ENCODE measurements around the gene ERBB4.

Gene ERBB4

DNA sequence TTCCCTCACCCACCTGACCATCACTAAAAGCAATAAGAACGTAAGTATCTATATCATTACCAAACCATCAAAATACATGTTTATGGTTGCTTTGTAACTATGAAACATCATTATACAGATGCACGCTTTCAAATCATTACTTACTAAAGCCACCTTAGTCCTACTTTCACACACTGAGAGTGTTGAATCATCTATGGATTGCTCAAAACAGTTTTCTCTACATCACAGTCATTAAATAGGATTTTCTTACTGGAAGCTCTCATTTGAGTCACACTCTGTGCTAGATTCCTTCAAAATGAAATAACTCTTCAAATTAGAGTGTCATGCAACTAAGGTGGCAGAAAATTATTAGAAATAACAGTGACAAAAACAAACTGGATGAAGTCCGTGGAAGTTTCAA lies 1103.8 kb downstream of the ERBB4 start:
- Mint-ChIP-seq H3K27ac (no peak overlapping the region), H3K36me3 (no peaks in the 10 kb centered on the region), H3K4me1 (ENCODE audit: low read depth) (no peaks in the 10 kb centered on the region)

DNA sequence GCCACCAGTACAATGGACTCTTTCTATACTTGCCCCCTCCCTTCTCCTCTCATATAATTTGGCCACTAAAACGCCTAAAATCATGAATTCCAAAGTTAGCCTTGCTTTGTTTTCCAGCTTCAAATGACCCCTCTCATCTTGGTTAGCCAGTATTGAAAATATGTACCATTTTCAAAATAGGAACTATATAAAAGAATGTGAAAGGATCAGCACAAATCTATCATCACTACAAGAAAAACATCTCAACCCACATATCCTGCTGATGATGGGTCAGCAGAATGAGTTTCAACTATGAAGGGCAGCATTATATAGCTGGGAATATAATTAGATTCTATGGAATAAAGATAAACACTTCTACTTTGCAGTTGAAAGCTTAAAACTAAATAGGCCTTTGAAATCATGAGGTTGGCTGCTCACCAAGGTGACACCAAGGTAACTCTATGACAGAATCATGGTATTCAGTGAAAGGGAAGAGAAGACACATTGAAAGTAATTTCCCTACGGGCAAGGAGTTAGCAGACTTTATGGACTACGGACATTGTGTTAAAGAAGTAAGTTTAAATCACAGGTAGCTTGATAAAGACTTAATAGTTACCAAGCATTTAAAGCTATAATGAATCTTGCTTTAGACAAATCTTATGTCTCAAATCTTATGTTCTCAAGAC lies 1109.2 kb downstream of the ERBB4 start:
- no peaks in the 10 kb centered on the region for H3K36me3 Mint-ChIP-seq
- H3K27me3 Mint-ChIP-seq: no peaks in the 10 kb centered on the region
- H3K4me3 Mint-ChIP-seq: no peak overlapping the region
- H3K9me3 Mint-ChIP-seq (ENCODE audit: low read depth): peaks cover 6% of the 10 kb centered on the region
- no peak overlapping the region for H3K27ac Mint-ChIP-seq
- H3K4me1 Mint-ChIP-seq (ENCODE audit: low read depth): no peaks in the 10 kb centered on the region

More for the DNA sequence above, 1103.8 kb downstream of the ERBB4 start:
- H3K9me3 Mint-ChIP-seq (ENCODE audit: low read depth): peaks cover 6% of the 10 kb centered on the region
- H3K27me3 Mint-ChIP-seq: no peaks in the 10 kb centered on the region
- H3K4me3 Mint-ChIP-seq: no peak overlapping the region

GRCh38 chr2:211426240-211426639 lies 1112.4 kb downstream of the ERBB4 start:
- Mint-ChIP-seq H3K27ac (no peak overlapping the region), H3K36me3 (no peaks in the 10 kb centered on the region), H3K4me1 (ENCODE audit: low read depth) (no peaks in the 10 kb centered on the region), H3K4me3 (no peak overlapping the region), H3K9me3 (ENCODE audit: low read depth) (no peaks in the 10 kb centered on the region), H3K27me3 (no peaks in the 10 kb centered on the region)

GRCh38 chr2:211423018-211423417 lies 1115.6 kb downstream of the ERBB4 start:
- Mint-ChIP-seq H3K9me3 (ENCODE audit: low read depth) (no peaks in the 10 kb centered on the region), H3K27me3 (no peaks in the 10 kb centered on the region), H3K36me3 (no peaks in the 10 kb centered on the region), H3K4me3 (no peak overlapping the region), H3K27ac (no peak overlapping the region), H3K4me1 (ENCODE audit: low read depth) (no peaks in the 10 kb centered on the region)

DNA sequence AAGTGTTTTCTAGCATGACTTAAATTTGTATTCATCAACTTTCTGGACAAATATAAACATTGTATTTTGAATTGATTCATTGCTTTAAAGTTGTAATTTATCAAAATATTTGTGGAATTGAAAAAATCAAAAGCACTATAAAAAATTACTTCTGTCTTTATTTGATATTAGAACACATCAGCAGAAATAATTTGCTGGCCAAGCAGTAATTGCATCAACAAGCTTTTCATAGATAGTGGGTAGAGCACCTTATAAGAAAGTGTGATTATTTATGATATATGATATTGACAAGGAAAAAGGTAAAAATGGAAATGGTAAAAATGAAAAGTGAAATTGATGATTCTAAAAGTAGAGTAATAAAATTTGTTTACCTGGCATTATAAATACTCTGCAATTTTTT lies 1121.1 kb downstream of the ERBB4 start:
- H3K27ac Mint-ChIP-seq: no peak overlapping the region
- H3K9me3 Mint-ChIP-seq (ENCODE audit: low read depth): peaks cover 3% of the 10 kb centered on the region
- H3K4me1 Mint-ChIP-seq (ENCODE audit: low read depth): no peaks in the 10 kb centered on the region
- no peaks in the 10 kb centered on the region for H3K36me3 Mint-ChIP-seq
- no peak overlapping the region for H3K4me3 Mint-ChIP-seq
- H3K27me3 Mint-ChIP-seq: no peaks in the 10 kb centered on the region

DNA sequence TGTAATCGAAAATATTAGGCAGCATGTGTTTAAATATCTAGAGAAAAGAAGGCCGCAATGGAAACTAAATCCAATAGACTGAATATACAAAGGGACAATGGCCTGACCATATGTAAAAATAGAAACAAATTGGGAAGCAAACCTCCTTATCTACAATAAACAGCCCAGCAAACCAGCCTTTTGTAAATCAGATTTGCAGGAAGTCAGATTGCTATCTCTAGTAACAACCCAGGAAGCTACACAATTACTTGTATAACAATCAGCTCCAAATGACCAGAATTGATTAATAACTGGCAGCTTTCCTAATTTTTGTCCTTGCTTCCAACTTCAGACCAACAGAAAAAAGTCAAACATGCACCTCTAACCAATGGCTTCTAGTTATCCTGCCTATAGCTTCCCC lies 1122.2 kb downstream of the ERBB4 start:
- Mint-ChIP-seq H3K4me3 (no peak overlapping the region), H3K36me3 (no peaks in the 10 kb centered on the region), H3K27me3 (no peaks in the 10 kb centered on the region), H3K27ac (no peak overlapping the region), H3K9me3 (ENCODE audit: low read depth) (peaks cover 3% of the 10 kb centered on the region), H3K4me1 (ENCODE audit: low read depth) (no peaks in the 10 kb centered on the region)

- Mint-ChIP-seq H3K4me1 (ENCODE audit: low read depth) (no peaks in the 10 kb centered on the region), H3K27me3 (no peaks in the 10 kb centered on the region), H3K9me3 (ENCODE audit: low read depth) (peaks cover 3% of the 10 kb centered on the region), H3K36me3 (no peaks in the 10 kb centered on the region), H3K4me3 (no peak overlapping the region), H3K27ac (no peak overlapping the region)
These were observed 1124.9 kb downstream of the ERBB4 start for GRCh38 chr2:211413746-211414145.

DNA sequence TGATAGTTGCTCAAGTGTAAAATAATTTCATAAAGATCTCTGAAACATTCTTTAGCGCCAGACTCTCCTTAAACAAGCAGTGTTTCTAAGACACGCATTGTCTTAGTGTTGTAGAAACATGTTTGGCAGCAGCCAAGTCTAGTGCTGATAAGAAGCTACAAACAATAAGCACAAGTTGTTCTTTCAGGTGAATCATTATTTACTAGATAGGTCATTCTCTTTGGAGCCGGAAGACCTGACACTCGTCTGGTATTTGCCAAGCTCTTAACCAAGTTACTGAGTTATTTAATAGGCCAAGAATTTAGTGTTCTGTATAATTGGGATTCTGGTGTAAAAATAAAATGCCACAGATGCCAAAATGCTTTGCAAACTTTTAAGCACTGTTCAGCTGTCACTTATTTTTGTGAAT lies 1130.1 kb downstream of the ERBB4 start:
- no peaks in the 10 kb centered on the region for H3K9me3 Mint-ChIP-seq (ENCODE audit: low read depth)
- H3K27ac Mint-ChIP-seq: no peak overlapping the region
- no peaks in the 10 kb centered on the region for H3K4me1 Mint-ChIP-seq (ENCODE audit: low read depth)
- H3K4me3 Mint-ChIP-seq: no peak overlapping the region
- no peaks in the 10 kb centered on the region for H3K36me3 Mint-ChIP-seq
- no peaks in the 10 kb centered on the region for H3K27me3 Mint-ChIP-seq

- H3K36me3 Mint-ChIP-seq: no peaks in the 10 kb centered on the region
- no peak overlapping the region for H3K4me3 Mint-ChIP-seq
- H3K27ac Mint-ChIP-seq: no peak overlapping the region
- H3K27me3 Mint-ChIP-seq: no peaks in the 10 kb centered on the region
- no peaks in the 10 kb centered on the region for H3K9me3 Mint-ChIP-seq (ENCODE audit: low read depth)
- H3K4me1 Mint-ChIP-seq (ENCODE audit: low read depth): no peaks in the 10 kb centered on the region
These were observed 1131.5 kb downstream of the ERBB4 start for GRCh38 chr2:211407076-211407475.

GRCh38 chr2:211405036-211405435 lies 1133.6 kb downstream of the ERBB4 start:
- H3K9me3 Mint-ChIP-seq (ENCODE audit: low read depth): no peaks in the 10 kb centered on the region
- no peaks in the 10 kb centered on the region for H3K4me1 Mint-ChIP-seq (ENCODE audit: low read depth)
- no peaks in the 10 kb centered on the region for H3K36me3 Mint-ChIP-seq
- H3K4me3 Mint-ChIP-seq: no peak overlapping the region
- no peak overlapping the region for H3K27ac Mint-ChIP-seq
- no peaks in the 10 kb centered on the region for H3K27me3 Mint-ChIP-seq

DNA sequence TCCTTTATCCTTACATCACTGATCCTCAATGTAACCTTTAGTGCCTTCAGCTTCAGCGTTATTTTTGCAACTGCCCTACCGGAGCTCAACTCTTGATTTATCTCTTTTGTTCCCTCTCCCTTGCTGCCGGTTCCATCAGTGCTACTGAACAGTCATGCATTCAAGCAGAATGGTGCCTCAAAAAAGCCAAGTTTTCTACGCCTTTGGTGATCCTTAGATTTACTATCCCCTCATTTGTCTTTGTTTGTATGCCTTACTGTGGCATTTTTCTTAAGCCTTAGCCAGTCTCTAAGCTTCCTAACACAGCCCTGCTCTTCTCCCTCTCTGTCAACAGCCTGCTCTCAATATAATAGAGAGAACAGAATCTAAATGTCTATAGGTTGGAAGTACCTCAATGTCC lies 1134.5 kb downstream of the ERBB4 start:
- no peaks in the 10 kb centered on the region for H3K4me1 Mint-ChIP-seq (ENCODE audit: low read depth)
- no peaks in the 10 kb centered on the region for H3K36me3 Mint-ChIP-seq
- no peaks in the 10 kb centered on the region for H3K27me3 Mint-ChIP-seq
- H3K4me3 Mint-ChIP-seq: no peak overlapping the region
- H3K27ac Mint-ChIP-seq: no peak overlapping the region
- no peaks in the 10 kb centered on the region for H3K9me3 Mint-ChIP-seq (ENCODE audit: low read depth)

- Mint-ChIP-seq H3K4me3 (no peak overlapping the region), H3K27me3 (no peaks in the 10 kb centered on the region)
These were observed 1137.3 kb downstream of the ERBB4 start for GRCh38 chr2:211401328-211401727.

GRCh38 chr2:211397764-211398163 lies 1140.8 kb downstream of the ERBB4 start:
- Mint-ChIP-seq H3K36me3 (no peaks in the 10 kb centered on the region), H3K27me3 (no peaks in the 10 kb centered on the region), H3K9me3 (ENCODE audit: low read depth) (no peaks in the 10 kb centered on the region), H3K27ac (no peak overlapping the region), H3K4me3 (no peak overlapping the region), H3K4me1 (ENCODE audit: low read depth) (no peaks in the 10 kb centered on the region)

More at GRCh38 chr2:211401328-211401727, 1137.3 kb downstream of the ERBB4 start:
- Mint-ChIP-seq H3K27ac (no peak overlapping the region), H3K4me1 (ENCODE audit: low read depth) (no peaks in the 10 kb centered on the region), H3K36me3 (no peaks in the 10 kb centered on the region), H3K9me3 (ENCODE audit: low read depth) (no peaks in the 10 kb centered on the region)

DNA sequence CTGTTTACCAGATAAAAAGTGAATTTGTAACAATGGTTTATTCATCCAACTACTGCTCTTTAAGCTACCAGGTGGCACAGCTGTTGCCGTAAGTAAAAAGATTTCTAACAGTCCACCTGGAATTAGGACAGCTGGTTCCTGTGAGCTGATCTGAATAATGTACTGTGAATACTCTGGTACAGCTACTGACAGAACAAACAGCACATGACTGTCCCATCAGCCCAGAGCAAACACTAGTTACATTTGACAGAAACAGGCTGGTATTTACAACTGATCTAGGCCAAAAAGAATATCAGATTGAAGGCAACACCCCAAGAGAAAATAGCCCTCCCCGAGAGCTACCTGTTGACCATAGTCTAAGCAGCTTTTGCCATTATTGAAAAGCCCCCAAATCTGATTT lies 1141.8 kb downstream of the ERBB4 start:
- no peaks in the 10 kb centered on the region for H3K36me3 Mint-ChIP-seq
- H3K4me3 Mint-ChIP-seq: no peak overlapping the region
- H3K27ac Mint-ChIP-seq: no peak overlapping the region
- H3K9me3 Mint-ChIP-seq (ENCODE audit: low read depth): no peaks in the 10 kb centered on the region
- no peaks in the 10 kb centered on the region for H3K4me1 Mint-ChIP-seq (ENCODE audit: low read depth)
- H3K27me3 Mint-ChIP-seq: no peaks in the 10 kb centered on the region

GRCh38 chr2:211391189-211391567 lies 1147.4 kb downstream of the ERBB4 start:
- no peak overlapping the region for H3K27ac Mint-ChIP-seq
- peaks cover 3% of the 10 kb centered on the region for H3K9me3 Mint-ChIP-seq (ENCODE audit: low read depth)
- H3K27me3 Mint-ChIP-seq: no peaks in the 10 kb centered on the region
- H3K4me3 Mint-ChIP-seq: no peak overlapping the region
- no peaks in the 10 kb centered on the region for H3K4me1 Mint-ChIP-seq (ENCODE audit: low read depth)
- H3K36me3 Mint-ChIP-seq: no peaks in the 10 kb centered on the region

DNA sequence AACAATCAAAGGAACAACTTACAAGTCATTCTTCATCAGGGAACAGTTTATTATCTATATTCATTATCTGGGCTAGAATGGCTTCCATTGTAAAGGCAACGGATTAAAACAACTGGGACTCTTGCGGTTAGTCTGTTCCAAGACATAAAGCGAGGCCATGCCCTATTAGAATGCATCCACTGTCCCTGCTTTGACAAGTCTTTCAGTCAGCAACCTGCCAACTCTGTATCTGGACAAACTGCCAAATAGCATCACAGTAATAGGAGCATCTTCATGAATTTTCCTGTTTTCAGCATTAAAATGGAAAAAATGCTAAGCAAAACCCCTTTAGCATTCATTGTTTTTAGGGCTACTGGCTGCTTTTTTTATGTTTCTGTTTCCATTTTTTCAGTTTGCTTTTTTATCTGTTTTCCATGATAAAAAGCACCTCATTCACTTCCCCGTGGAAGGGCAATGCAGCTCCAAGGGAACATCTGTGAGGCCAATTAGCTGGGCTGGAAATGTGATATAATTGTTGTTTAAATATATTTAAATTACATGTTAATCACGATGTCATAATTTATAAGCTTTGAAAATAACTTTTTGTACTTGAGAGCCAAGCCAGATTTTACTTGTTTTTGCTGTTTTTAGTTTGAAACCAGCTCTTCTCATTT lies 1147.9 kb downstream of the ERBB4 start:
- no peak overlapping the region for H3K27ac Mint-ChIP-seq
- peaks cover 3% of the 10 kb centered on the region for H3K9me3 Mint-ChIP-seq (ENCODE audit: low read depth)
- H3K4me3 Mint-ChIP-seq: no peak overlapping the region
- no peaks in the 10 kb centered on the region for H3K4me1 Mint-ChIP-seq (ENCODE audit: low read depth)
- no peaks in the 10 kb centered on the region for H3K27me3 Mint-ChIP-seq
- H3K36me3 Mint-ChIP-seq: no peaks in the 10 kb centered on the region
